ENCODE results near the gene ITPR3.
A peak's percentile ranks its signal among the peaks of the same experiment; 100 is the strongest.

ITPR3 gene

GRCh38 chr6:33740204-33740608 is 119.1 kb downstream of the ITPR3 start:
- peak in 1 of 2 experiments; percentile 39 for DNase-seq

DNA sequence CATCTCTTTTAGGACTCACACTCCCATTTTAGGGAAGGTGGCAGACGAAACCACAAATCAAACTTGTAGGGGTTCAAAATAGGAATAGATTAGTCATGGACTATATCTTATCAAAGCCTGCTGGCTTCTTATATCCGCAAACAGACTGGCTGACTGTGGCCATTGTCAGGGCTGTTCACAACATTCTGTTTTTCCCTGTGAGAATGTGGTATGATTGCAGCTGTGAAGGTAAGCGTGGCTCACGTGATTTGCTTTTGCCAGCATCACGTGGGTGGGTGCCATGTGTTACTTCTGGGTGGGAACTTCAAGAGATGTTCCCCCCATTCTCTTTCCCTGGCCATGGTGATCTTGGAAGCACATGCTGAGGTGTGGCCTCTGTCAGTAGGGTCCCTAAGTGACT is 119.7 kb downstream of the ITPR3 start:
- DNase-seq, result no peak

- no peak for DNase-seq
These were observed 121.0 kb downstream of the ITPR3 start for GRCh38 chr6:33742092-33742491.

DNA sequence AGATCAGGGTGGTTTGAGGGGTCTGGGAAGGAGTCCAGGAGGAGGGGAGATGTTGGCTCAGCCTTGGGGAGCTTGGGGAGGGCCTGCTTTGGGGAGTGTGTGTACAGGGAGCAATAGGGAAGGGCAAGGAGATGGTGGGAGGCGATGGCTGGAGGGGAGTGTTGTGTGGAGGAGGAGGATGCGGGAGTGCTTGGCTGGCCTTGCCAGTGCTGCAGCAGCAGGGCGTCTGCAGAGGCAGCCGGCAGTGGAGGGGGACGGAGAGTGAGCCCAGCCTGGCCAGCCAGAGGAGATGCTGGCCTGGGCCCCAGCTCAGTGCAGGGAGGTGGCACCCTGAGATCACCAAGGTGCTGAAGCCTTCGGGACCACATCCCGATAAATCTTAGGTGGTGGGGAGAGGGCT is 121.7 kb downstream of the ITPR3 start:
- no peak for DNase-seq

GRCh38 chr6:33744001-33744848 is 123.1 kb downstream of the ITPR3 start:
- peak; percentile 97 for DNase-seq

DNA sequence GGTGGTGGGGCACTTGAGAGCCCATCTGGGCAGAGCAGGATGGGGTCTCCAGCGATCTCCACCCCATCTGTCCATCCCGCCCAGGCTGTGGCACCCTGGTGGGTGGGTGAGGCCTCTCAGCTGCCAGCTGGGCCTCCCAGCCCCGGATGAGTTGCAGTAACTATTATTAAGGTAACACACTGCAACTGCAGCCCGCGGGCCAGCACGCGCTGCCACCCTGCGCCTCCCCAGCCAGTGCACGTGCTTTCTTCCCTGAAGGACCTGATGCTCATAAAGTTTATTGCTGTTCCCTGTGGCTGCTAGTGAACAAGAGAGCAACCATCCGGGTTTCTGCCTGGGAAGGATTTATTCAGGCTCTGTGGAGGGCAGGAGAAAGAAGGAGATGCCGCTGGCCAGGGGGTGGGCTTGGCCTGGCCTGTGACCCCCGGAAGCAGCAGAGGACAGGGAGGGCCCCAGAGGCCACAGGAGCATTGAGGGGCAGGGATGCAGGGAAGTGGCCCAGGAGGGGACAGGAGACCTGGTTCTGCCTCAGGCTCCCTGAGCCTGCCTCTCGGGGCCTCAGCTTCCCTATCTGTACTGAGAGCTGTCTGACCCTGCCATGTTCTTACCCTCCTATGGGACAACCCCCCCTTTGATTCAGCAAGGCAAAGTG is 123.9 kb downstream of the ITPR3 start:
- DNase-seq, result peak; percentile 97

- no peak for DNase-seq
These were observed 124.4 kb downstream of the ITPR3 start for GRCh38 chr6:33745548-33745947.
